Measurements from ENCODE around the gene FAM72D.
"Not testable (repeated sequence)": the region's sequence is repeated elsewhere in the genome, so short reads cannot be mapped to it uniquely, and the experiment has no call there.

FAM72D gene

DNA sequence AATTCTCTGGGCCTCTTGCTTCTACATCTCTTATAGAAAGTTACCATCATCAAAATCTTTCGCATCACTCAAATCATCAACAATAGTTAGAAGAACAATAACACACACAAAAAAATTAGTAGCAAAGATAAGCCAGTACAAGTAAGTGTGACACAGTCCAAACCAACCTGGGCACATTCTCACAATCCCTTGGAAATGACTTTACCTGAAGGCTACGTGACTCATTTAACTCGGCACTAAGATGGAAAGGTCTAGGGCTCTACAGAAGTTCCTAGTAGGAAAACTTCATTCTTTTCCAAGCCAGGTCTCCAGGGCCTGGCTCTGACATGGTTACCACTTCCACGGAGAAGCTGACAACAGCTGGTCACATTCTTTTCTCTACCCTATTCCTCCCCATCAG, 42.3 kb upstream of the FAM72D start:
- H3K4me2 ChIP-seq (ENCODE audit: low read length, poor library complexity, severe bottlenecking); H2AK5ac ChIP-seq (ENCODE audit: low read length, severe bottlenecking); H2BK12ac ChIP-seq (ENCODE audit: low read length in 2 of 2); H2BK15ac ChIP-seq (ENCODE audit: low read depth, poor library complexity, severe bottlenecking); H3K27ac ChIP-seq (ENCODE audit: low read length, poor library complexity, severe bottlenecking); H4K8ac ChIP-seq (ENCODE audit: low read length); DNase-seq; H3K14ac ChIP-seq (ENCODE audit: low read length in 2 of 2); H3K79me1 ChIP-seq (replicated peaks; ENCODE audit: low read length, poor library complexity, severe bottlenecking); H2BK120ac ChIP-seq (ENCODE audit: low read depth, low read length); H4K91ac ChIP-seq (ENCODE audit: low read length); H3K27me3 ChIP-seq (ENCODE audit: control insufficient read depth in 1 of 2, insufficient read depth in 1 of 2, low read length in 2 of 2); H3K4ac ChIP-seq (ENCODE audit: low read depth in 1 of 2, low read length in 2 of 2); H3K18ac ChIP-seq (ENCODE audit: low read depth in 1 of 2, low read length in 2 of 2); H3K4me3 ChIP-seq (ENCODE audit: insufficient read depth in 1 of 2, low read depth in 1 of 2, low read length in 2 of 2); H3K9ac ChIP-seq (ENCODE audit: low read length); H2BK5ac ChIP-seq (ENCODE audit: low read depth, low read length, poor library complexity, severe bottlenecking); H2AFZ ChIP-seq (ENCODE audit: low read depth, low read length); H3K23ac ChIP-seq (ENCODE audit: low read length in 2 of 2); H3K4me1 ChIP-seq (ENCODE audit: control insufficient read depth, insufficient read depth, low read depth, low read length); H3K9me3 ChIP-seq (ENCODE audit: control insufficient read depth, low read length); H3K36me3 ChIP-seq (ENCODE audit: control insufficient read depth in 1 of 2, insufficient read depth in 2 of 2, low read depth in 1 of 2, low read length in 2 of 2): not testable (repeated sequence)
- WGBS: no CpG with 5 or more reads among the region's 4 CpGs

DNA sequence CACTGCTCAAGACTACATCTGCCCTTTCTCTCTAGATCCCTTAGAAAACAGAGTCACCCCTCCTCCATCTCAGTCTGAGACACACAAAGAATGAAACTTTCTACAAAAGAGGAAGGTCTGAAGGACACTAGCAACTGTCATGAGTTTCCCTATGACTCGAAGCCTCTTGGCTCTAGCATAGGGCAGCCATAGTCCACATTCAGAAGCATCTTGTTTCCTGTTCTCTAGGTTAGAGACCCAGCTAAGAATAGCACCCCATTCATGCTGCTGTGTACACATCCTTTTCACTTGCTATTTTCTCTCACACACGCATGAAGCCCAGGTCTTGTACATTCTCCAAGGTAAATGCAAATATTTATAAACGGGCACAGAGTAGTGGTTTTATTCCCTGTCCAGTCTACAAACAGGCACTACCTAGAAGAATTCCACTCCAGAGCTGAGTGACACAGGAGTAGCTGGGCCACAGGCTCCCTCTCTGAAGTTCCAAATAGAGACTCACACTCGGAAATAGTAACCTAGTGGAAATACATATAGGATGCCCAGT, 40.5 kb upstream of the FAM72D start:
- not testable (repeated sequence) for H3K4me3 ChIP-seq (ENCODE audit: insufficient read depth in 1 of 2, low read depth in 1 of 2, low read length in 2 of 2); H3K4ac ChIP-seq (ENCODE audit: low read depth in 1 of 2, low read length in 2 of 2); H4K8ac ChIP-seq (ENCODE audit: low read length); H2BK5ac ChIP-seq (ENCODE audit: low read depth, low read length, poor library complexity, severe bottlenecking); H2AFZ ChIP-seq (ENCODE audit: low read depth, low read length); H3K27ac ChIP-seq (ENCODE audit: low read length, poor library complexity, severe bottlenecking); H2BK15ac ChIP-seq (ENCODE audit: low read depth, poor library complexity, severe bottlenecking); DNase-seq; H2BK120ac ChIP-seq (ENCODE audit: low read depth, low read length); H3K9me3 ChIP-seq (ENCODE audit: control insufficient read depth, low read length); H3K23ac ChIP-seq (ENCODE audit: low read length in 2 of 2); H3K4me2 ChIP-seq (ENCODE audit: low read length, poor library complexity, severe bottlenecking); H3K27me3 ChIP-seq (ENCODE audit: control insufficient read depth in 1 of 2, insufficient read depth in 1 of 2, low read length in 2 of 2); H3K18ac ChIP-seq (ENCODE audit: low read depth in 1 of 2, low read length in 2 of 2); H4K91ac ChIP-seq (ENCODE audit: low read length); H2AK5ac ChIP-seq (ENCODE audit: low read length, severe bottlenecking); H3K14ac ChIP-seq (ENCODE audit: low read length in 2 of 2); H3K36me3 ChIP-seq (ENCODE audit: control insufficient read depth in 1 of 2, insufficient read depth in 2 of 2, low read depth in 1 of 2, low read length in 2 of 2); H3K79me1 ChIP-seq (replicated peaks; ENCODE audit: low read length, poor library complexity, severe bottlenecking); H2BK12ac ChIP-seq (ENCODE audit: low read length in 2 of 2); H3K4me1 ChIP-seq (ENCODE audit: control insufficient read depth, insufficient read depth, low read depth, low read length); H3K9ac ChIP-seq (ENCODE audit: low read length)
- no CpG with 5 or more reads among the region's 4 CpGs for WGBS

DNA sequence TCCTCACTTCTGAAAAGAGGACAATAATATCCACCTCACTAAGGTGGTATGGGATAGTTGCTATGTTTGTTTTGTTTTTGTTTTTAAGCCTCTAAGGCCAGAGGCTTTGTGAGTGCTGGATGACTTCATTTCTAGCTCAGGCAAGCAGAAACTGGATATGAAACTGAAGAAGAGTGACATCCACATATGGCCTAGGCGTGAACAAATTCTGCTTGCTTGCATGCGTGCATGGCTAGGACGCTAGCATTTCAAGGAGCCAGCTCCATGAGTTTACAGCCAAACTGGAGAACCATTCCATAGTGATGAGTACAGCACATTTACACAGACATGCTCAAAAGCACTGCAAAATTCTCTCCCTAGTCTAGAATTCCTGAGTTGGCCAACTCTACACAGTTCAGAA, 37.6 kb upstream of the FAM72D start:
- not testable (repeated sequence) for H3K18ac ChIP-seq (ENCODE audit: low read depth in 1 of 2, low read length in 2 of 2); H3K9ac ChIP-seq (ENCODE audit: low read length); H3K4me3 ChIP-seq (ENCODE audit: insufficient read depth in 1 of 2, low read depth in 1 of 2, low read length in 2 of 2); DNase-seq; H2BK12ac ChIP-seq (ENCODE audit: low read length in 2 of 2); H2BK15ac ChIP-seq (ENCODE audit: low read depth, poor library complexity, severe bottlenecking); H3K4me2 ChIP-seq (ENCODE audit: low read length, poor library complexity, severe bottlenecking); H3K36me3 ChIP-seq (ENCODE audit: control insufficient read depth in 1 of 2, insufficient read depth in 2 of 2, low read depth in 1 of 2, low read length in 2 of 2); H3K27ac ChIP-seq (ENCODE audit: low read length, poor library complexity, severe bottlenecking); H3K14ac ChIP-seq (ENCODE audit: low read length in 2 of 2); H3K4me1 ChIP-seq (ENCODE audit: control insufficient read depth, insufficient read depth, low read depth, low read length); H3K23ac ChIP-seq (ENCODE audit: low read length in 2 of 2); H3K79me1 ChIP-seq (replicated peaks; ENCODE audit: low read length, poor library complexity, severe bottlenecking); H4K8ac ChIP-seq (ENCODE audit: low read length); H2BK120ac ChIP-seq (ENCODE audit: low read depth, low read length); H3K27me3 ChIP-seq (ENCODE audit: control insufficient read depth in 1 of 2, insufficient read depth in 1 of 2, low read length in 2 of 2); H3K4ac ChIP-seq (ENCODE audit: low read depth in 1 of 2, low read length in 2 of 2); H3K9me3 ChIP-seq (ENCODE audit: control insufficient read depth, low read length); H2AK5ac ChIP-seq (ENCODE audit: low read length, severe bottlenecking); H2BK5ac ChIP-seq (ENCODE audit: low read depth, low read length, poor library complexity, severe bottlenecking); H4K91ac ChIP-seq (ENCODE audit: low read length); H2AFZ ChIP-seq (ENCODE audit: low read depth, low read length)
- no CpG with 5 or more reads among the region's 3 CpGs for WGBS

DNA sequence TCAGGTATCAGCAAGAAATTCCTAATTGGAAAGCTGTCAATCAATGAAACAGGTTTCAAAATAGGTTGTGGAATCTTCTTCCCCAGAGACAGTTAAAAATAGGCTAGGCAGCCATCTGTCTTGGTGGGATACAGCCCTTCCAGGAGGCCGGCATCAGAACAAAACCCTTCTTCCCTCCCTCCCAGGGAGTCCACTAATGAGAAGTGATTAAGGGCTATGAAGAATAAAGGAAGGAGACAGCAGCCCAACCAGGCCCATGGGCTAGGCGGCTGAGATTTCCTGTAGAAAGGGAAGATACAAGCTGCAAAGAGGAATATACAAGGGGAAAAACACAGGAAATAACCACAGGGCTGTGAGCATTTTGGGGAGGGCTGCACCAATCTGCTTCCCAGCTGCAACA, 32.5 kb upstream of the FAM72D start:
- not testable (repeated sequence) for DNase-seq; H3K79me1 ChIP-seq (replicated peaks; ENCODE audit: low read length, poor library complexity, severe bottlenecking)
- WGBS: no CpG with 5 or more reads among the region's 2 CpGs

More for the DNA sequence above, 32.5 kb upstream of the FAM72D start:
- H3K27me3 ChIP-seq (ENCODE audit: control insufficient read depth in 1 of 2, insufficient read depth in 1 of 2, low read length in 2 of 2); H4K91ac ChIP-seq (ENCODE audit: low read length); H3K4me3 ChIP-seq (ENCODE audit: insufficient read depth in 1 of 2, low read depth in 1 of 2, low read length in 2 of 2); H3K4ac ChIP-seq (ENCODE audit: low read depth in 1 of 2, low read length in 2 of 2); H3K23ac ChIP-seq (ENCODE audit: low read length in 2 of 2); H3K9ac ChIP-seq (ENCODE audit: low read length); H2AFZ ChIP-seq (ENCODE audit: low read depth, low read length); H3K4me2 ChIP-seq (ENCODE audit: low read length, poor library complexity, severe bottlenecking); H3K14ac ChIP-seq (ENCODE audit: low read length in 2 of 2); H3K36me3 ChIP-seq (ENCODE audit: control insufficient read depth in 1 of 2, insufficient read depth in 2 of 2, low read depth in 1 of 2, low read length in 2 of 2); H2BK12ac ChIP-seq (ENCODE audit: low read length in 2 of 2); H3K27ac ChIP-seq (ENCODE audit: low read length, poor library complexity, severe bottlenecking); H2AK5ac ChIP-seq (ENCODE audit: low read length, severe bottlenecking); H3K9me3 ChIP-seq (ENCODE audit: control insufficient read depth, low read length); H3K18ac ChIP-seq (ENCODE audit: low read depth in 1 of 2, low read length in 2 of 2); H4K8ac ChIP-seq (ENCODE audit: low read length); H2BK5ac ChIP-seq (ENCODE audit: low read depth, low read length, poor library complexity, severe bottlenecking); H2BK15ac ChIP-seq (ENCODE audit: low read depth, poor library complexity, severe bottlenecking); H3K4me1 ChIP-seq (ENCODE audit: control insufficient read depth, insufficient read depth, low read depth, low read length); H2BK120ac ChIP-seq (ENCODE audit: low read depth, low read length): not testable (repeated sequence)

All from mesenchymal stem cell (in vitro differentiated cells and primary cell).